HG03025 (cell line): ENCODE results near the gene NEFH.
"Not testable (repeated sequence)": the region's sequence is repeated elsewhere in the genome, so short reads cannot be mapped to it uniquely, and the experiment has no call there.

Source experiments
- ATAC-seq: cut with Tn5 transposase; IDR thresholded peaks from one replicate; pipeline ENCODE4 v1.9.1; 2021; ENCODE audit warnings: mild to moderate bottlenecking, moderate library complexity; ENCODE audit not compliant: unreplicated experiment, low FRiP score

The NEFH gene

GRCh38 chr22:29479417-29480261 is at the start of gene NEFH:
NEFH (plus strand) TSS chr22:29480218; CDS start chr22:29480263, 45 bp downstream.
- ATAC-seq = no peak

- no peak for ATAC-seq
Measured at GRCh38 chr22:29431986-29432385, 48.0 kb upstream of the NEFH start.

- no peak for ATAC-seq
Measured at GRCh38 chr22:29433856-29434255, 46.2 kb upstream of the NEFH start.

- ATAC-seq = no peak
Measured at GRCh38 chr22:29434288-29434687, 45.7 kb upstream of the NEFH start.

GRCh38 chr22:29435236-29436136 is 44.5 kb upstream of the NEFH start:
- no peak for ATAC-seq

- ATAC-seq = not testable (repeated sequence)
Measured at GRCh38 chr22:29438283-29438682, 41.7 kb upstream of the NEFH start, which contains the start of gene RFPL1. RFPL1 (plus strand) TSS chr22:29438583.

- ATAC-seq = no peak
Measured at GRCh38 chr22:29442976-29443375, 37.0 kb upstream of the NEFH start.

- no peak for ATAC-seq
Measured at GRCh38 chr22:29443452-29443851, 36.6 kb upstream of the NEFH start.

GRCh38 chr22:29443861-29444792 is 35.9 kb upstream of the NEFH start:
- no peak for ATAC-seq

GRCh38 chr22:29445508-29445907 is 34.5 kb upstream of the NEFH start:
- ATAC-seq = no peak

- ATAC-seq = no peak
Measured at GRCh38 chr22:29447906-29448305, 32.1 kb upstream of the NEFH start.

- no peak for ATAC-seq
Measured at GRCh38 chr22:29449296-29449875, 30.6 kb upstream of the NEFH start.

- no peak for ATAC-seq
Measured at GRCh38 chr22:29450222-29450621, 29.8 kb upstream of the NEFH start.

- no peak for ATAC-seq
Measured at GRCh38 chr22:29451863-29452262, 28.2 kb upstream of the NEFH start.

- no peak for ATAC-seq
Measured at GRCh38 chr22:29454276-29454675, 25.7 kb upstream of the NEFH start.

- no peak for ATAC-seq
Measured at GRCh38 chr22:29456211-29456671, 23.8 kb upstream of the NEFH start.

- ATAC-seq = no peak
Measured at GRCh38 chr22:29457730-29458129, 22.3 kb upstream of the NEFH start.

- no peak for ATAC-seq
Measured at GRCh38 chr22:29458551-29458950, 21.5 kb upstream of the NEFH start.

- ATAC-seq = no peak
Measured at GRCh38 chr22:29459773-29460172, 20.2 kb upstream of the NEFH start.

- ATAC-seq = no peak
Measured at GRCh38 chr22:29461263-29461662, 18.8 kb upstream of the NEFH start.
